Keratinocyte (primary cell): ENCODE data around the gene RAPGEF4. TPM values are rescaled to one million over a fixed set of nuclear protein-coding genes. Genes with fewer than 3 reads are reported as not detected.

Experiments
- DNase-seq: peaks from one replicate; pipeline ENCODE4 v3.0.0-alpha.2; 2011; ENCODE audit warnings: low read depth, missing footprints, low spot score
- FAIRE-seq: peaks from 2 replicates; lab custom pipeline; 2011; peaks lifted over from hg19 to GRCh38; lab: Jason Lieb, UNC
- H2AFZ ChIP-seq: 2 replicates; pipeline ENCODE4 v1.6.0; 2012; ENCODE audit warnings: low read length, control low read depth, inconsistent platforms; ENCODE audit not compliant: control insufficient read depth
- H3K27ac ChIP-seq: 2 replicates; pipeline ENCODE4 v1.5.1; 2011; ENCODE audit warnings: low read length; ENCODE audit not compliant: control insufficient read depth, insufficient read depth
- H3K27me3 ChIP-seq: 3 replicates; pipeline ENCODE4 v1.6.0; 2011; ENCODE audit warnings: low read length; ENCODE audit not compliant: control insufficient read depth, insufficient read depth; ENCODE audit errors: extremely low read depth
- H3K36me3 ChIP-seq, 2 experiments: 2 replicates in 1 of 2; 3 replicates in 1 of 2; pipeline ENCODE4 v1.5.1; 2011; ENCODE audit warnings: low read length in 2 of 2, mild to moderate bottlenecking in 1 of 2; ENCODE audit not compliant: control insufficient read depth in 2 of 2, insufficient read depth in 2 of 2; ENCODE audit errors: extremely low read depth in 1 of 2
- H3K4me1 ChIP-seq: 3 replicates; pipeline ENCODE4 v1.5.1; 2011; ENCODE audit warnings: low read length; ENCODE audit not compliant: control insufficient read depth, insufficient read depth; ENCODE audit errors: extremely low read depth
- H3K4me2 ChIP-seq: 3 replicates; pipeline ENCODE4 v1.6.0; 2011; ENCODE audit warnings: low read depth, low read length; ENCODE audit not compliant: control insufficient read depth, insufficient read depth; ENCODE audit errors: extremely low read depth
- H3K4me3 ChIP-seq, 3 experiments: fragments of 200-600 bp in 1 of 3; sonication (generic) in 1 of 3; 2 replicates in 2 of 3; 3 replicates in 1 of 3; pipeline ENCODE4 v1.5.1; 2011 to 2016; ENCODE audit warnings: low read length in 3 of 3, mild to moderate bottlenecking in 3 of 3, control low read depth in 2 of 3, inconsistent platforms in 1 of 3, low read depth in 1 of 3, mixed read lengths in 1 of 3, mixed run types in 1 of 3, moderate library complexity in 1 of 3; ENCODE audit not compliant: control insufficient read depth in 2 of 3, insufficient read depth in 2 of 3; ENCODE audit errors: extremely low read depth in 1 of 3
- H3K79me2 ChIP-seq: 2 replicates; pipeline ENCODE4 v1.6.0; 2012; ENCODE audit warnings: low read length; ENCODE audit not compliant: control insufficient read depth, insufficient read depth
- H3K9ac ChIP-seq: 3 replicates; pipeline ENCODE4 v1.6.0; 2011; ENCODE audit warnings: low read length; ENCODE audit not compliant: control insufficient read depth, insufficient read depth; ENCODE audit errors: extremely low read depth
- H3K9me1 ChIP-seq: 3 replicates; pipeline ENCODE4 v1.6.0; 2011; ENCODE audit warnings: low read length; ENCODE audit not compliant: control insufficient read depth, insufficient read depth; ENCODE audit errors: extremely low read depth
- H3K9me3 ChIP-seq: 2 replicates; pipeline ENCODE4 v1.5.1; 2012; ENCODE audit warnings: low read depth, low read length; ENCODE audit not compliant: control insufficient read depth
- H4K20me1 ChIP-seq: 3 replicates; pipeline ENCODE4 v1.6.0; 2011; ENCODE audit warnings: low read length; ENCODE audit not compliant: control insufficient read depth, insufficient read depth; ENCODE audit errors: extremely low read depth
- EZH2 ChIP-seq: IDR thresholded peaks from one replicate; pipeline ENCODE4 v1.6.1; 2012; ENCODE audit warnings: inconsistent platforms, mild to moderate bottlenecking, low read length, moderate library complexity
- dilution Hi-C: fragments of 300-500 bp; cut with MboI; formaldehyde crosslinking; loops from one replicate; pipeline ENCODE4 v1.7.0; 2020; ENCODE audit warnings: low sequenced_read_pairs; ENCODE audit not compliant: extremely low pct_ligation_motif_present
- polyA plus RNA-seq, 5 experiments: library from polyadenylated mRNA; depleted of rRNA in 3 of 5; stranded (reverse) in 3 of 5; stranded (forward) in 1 of 5; unstranded in 1 of 5; fragments of >200 nt; gene quantifications; 1 replicate in 1 of 5; 2 replicates in 3 of 5; 3 replicates in 1 of 5; pipeline versions ENCODE4 v1.2.1 to v1.2.3, GENCODE V29; 2011 to 2012; ENCODE audit warnings: missing spikeins in 2 of 5, low read depth in 1 of 5, low replicate concordance in 1 of 5
- TF ChIP-seq, protein P1 (sequence below), 3 experiments: IDR thresholded peaks in 1 of 3; conservative IDR thresholded peaks in 1 of 3; optimal IDR thresholded peaks in 1 of 3; 2 replicates in 2 of 3; 3 replicates in 1 of 3; pipeline versions ENCODE3 to v1.5.1; 2011; ENCODE audit warnings: low read length in 3 of 3, mild to moderate bottlenecking in 3 of 3, moderate library complexity in 2 of 3, control low read depth in 1 of 3, inconsistent platforms in 1 of 3; ENCODE audit not compliant: insufficient read depth in 2 of 3; ENCODE audit errors: extremely low read depth in 1 of 3

RAPGEF4 gene
- polyA plus RNA-seq, 1 donor (not counting 4 experiments of a cell fraction or from before 2014, with no cell fraction given), result 1.6 TPM

DNA sequence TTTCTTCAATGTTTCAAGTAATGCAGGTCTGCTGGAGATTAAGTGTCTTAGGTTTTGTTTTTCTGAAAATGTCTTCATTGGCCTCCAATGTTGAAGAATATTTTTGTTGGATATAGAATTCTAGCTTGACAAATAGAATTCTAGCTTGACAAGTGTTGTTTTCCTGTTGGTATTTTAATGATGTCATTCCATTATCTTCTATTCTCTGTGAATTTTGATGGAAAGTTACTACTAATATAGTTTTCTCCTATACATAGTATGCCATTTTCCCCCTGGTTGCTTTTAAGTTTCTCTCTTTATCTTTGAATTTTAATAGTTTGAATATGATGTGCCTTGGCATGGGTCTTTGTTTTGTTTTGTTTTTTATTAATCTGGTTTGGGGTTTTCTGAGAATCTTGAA, 119.9 kb downstream of the RAPGEF4 start:
- H3K9me1 ChIP-seq, result no peaks in the 10 kb centered on the region
- H3K4me2 ChIP-seq, result no peak overlapping the region
- dilution Hi-C loops, result no loop called here
- H3K9me3 ChIP-seq, result no peaks in the 10 kb centered on the region
- no peak overlapping the region for H3K9ac ChIP-seq
- no peaks in the 10 kb centered on the region for H4K20me1 ChIP-seq
- H3K4me1 ChIP-seq, result peaks cover 31% of the 10 kb centered on the region
- no peaks in the 10 kb centered on the region for H3K27me3 ChIP-seq
- no peak overlapping the region for H2AFZ ChIP-seq
- no peak overlapping the region for H3K4me3 ChIP-seq
- H3K79me2 ChIP-seq, result no peaks in the 10 kb centered on the region
- FAIRE-seq (no peak), DNase-seq (no peak)
- H3K36me3 ChIP-seq, result no peaks in the 10 kb centered on the region
- H3K27ac ChIP-seq, result no peak overlapping the region
- TF ChIP-seq, protein P1, sequence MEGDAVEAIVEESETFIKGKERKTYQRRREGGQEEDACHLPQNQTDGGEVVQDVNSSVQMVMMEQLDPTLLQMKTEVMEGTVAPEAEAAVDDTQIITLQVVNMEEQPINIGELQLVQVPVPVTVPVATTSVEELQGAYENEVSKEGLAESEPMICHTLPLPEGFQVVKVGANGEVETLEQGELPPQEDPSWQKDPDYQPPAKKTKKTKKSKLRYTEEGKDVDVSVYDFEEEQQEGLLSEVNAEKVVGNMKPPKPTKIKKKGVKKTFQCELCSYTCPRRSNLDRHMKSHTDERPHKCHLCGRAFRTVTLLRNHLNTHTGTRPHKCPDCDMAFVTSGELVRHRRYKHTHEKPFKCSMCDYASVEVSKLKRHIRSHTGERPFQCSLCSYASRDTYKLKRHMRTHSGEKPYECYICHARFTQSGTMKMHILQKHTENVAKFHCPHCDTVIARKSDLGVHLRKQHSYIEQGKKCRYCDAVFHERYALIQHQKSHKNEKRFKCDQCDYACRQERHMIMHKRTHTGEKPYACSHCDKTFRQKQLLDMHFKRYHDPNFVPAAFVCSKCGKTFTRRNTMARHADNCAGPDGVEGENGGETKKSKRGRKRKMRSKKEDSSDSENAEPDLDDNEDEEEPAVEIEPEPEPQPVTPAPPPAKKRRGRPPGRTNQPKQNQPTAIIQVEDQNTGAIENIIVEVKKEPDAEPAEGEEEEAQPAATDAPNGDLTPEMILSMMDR (optimal IDR thresholded peaks at IDR 0.05 in 1 of 3, IDR thresholded peaks at IDR 0.05 in 1 of 3, conservative IDR thresholded peaks at IDR 0.05 in 1 of 3; ENCODE audit: extremely low read depth in 1 of 3, insufficient read depth in 2 of 3, low read length in 3 of 3), result no peak
- no peak for TF ChIP-seq EZH2

DNA sequence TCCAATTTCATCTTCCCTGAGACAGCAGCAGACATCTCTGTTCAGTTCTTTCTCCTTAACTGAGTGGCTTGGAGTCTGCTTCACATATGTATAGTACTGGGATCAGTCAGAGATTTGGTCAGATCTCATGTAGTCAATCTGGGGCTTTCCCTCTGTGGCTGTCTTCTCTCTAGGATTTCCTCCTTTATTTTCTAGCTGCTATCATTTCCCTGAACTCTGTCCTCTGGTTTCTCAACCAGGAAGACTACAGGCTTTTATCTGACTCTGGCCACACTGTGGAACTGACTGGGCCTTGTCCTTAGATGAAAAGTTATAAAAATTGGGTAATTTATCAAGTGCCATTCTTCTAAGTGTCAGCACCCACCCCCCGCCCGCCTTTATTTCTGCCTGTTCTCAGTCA, 121.0 kb downstream of the RAPGEF4 start:
- H3K79me2 ChIP-seq, result no peaks in the 10 kb centered on the region
- no peak overlapping the region for H3K4me3 ChIP-seq
- H3K27ac ChIP-seq, result no peak overlapping the region
- dilution Hi-C loops, result no loop called here
- FAIRE-seq (peak; percentile 79), DNase-seq (no peak)
- H2AFZ ChIP-seq, result no peak overlapping the region
- no peaks in the 10 kb centered on the region for H3K9me3 ChIP-seq
- no peak overlapping the region for H3K4me2 ChIP-seq
- no peaks in the 10 kb centered on the region for H3K9me1 ChIP-seq
- peaks cover 36% of the 10 kb centered on the region for H3K4me1 ChIP-seq
- no peaks in the 10 kb centered on the region for H3K36me3 ChIP-seq
- H3K9ac ChIP-seq, result no peak overlapping the region
- TF ChIP-seq EZH2, result no peak
- TF ChIP-seq, protein P1 (optimal IDR thresholded peaks at IDR 0.05 in 1 of 3, IDR thresholded peaks at IDR 0.05 in 1 of 3, conservative IDR thresholded peaks at IDR 0.05 in 1 of 3; ENCODE audit: extremely low read depth in 1 of 3, insufficient read depth in 2 of 3, low read length in 3 of 3), result no peak
- no peaks in the 10 kb centered on the region for H3K27me3 ChIP-seq
- no peaks in the 10 kb centered on the region for H4K20me1 ChIP-seq
